ENCODE results near the gene TNNT2. TPM values are rescaled to one million over a fixed set of nuclear protein-coding genes. Genes with fewer than 3 reads are reported as not detected.

TNNT2 gene
- total RNA-seq, 1 donor from 2014 or later: not detected

DNA sequence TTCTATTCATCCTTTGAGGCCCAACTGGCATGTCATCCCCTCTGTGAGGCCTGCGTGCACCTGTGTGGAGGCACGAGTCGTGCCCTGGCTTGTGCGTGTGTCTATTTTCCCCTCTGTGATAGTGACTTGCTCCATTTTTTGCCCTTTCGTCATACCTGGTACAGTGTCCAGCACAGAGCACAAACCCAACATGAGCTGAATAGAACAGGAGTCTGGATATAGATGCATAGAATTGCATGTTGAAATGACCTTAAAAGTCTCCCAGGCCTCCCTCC lies 32.5 kb downstream of the TNNT2 start:
- Mint-ChIP-seq H3K4me1 (peaks cover 4% of the 10 kb centered on the region), H3K27me3 (ENCODE audit: low read depth) (no peaks in the 10 kb centered on the region), H3K36me3 (ENCODE audit: low read depth) (no peaks in the 10 kb centered on the region), H3K27ac (ENCODE audit: unreplicated experiment) (no peak overlapping the region), H3K9me3 (peaks cover 4% of the 10 kb centered on the region), H3K4me3 (no peak overlapping the region)
- DNase-seq (ENCODE audit: low read depth, low spot score): no peak
- TF ChIP-seq, protein P1, sequence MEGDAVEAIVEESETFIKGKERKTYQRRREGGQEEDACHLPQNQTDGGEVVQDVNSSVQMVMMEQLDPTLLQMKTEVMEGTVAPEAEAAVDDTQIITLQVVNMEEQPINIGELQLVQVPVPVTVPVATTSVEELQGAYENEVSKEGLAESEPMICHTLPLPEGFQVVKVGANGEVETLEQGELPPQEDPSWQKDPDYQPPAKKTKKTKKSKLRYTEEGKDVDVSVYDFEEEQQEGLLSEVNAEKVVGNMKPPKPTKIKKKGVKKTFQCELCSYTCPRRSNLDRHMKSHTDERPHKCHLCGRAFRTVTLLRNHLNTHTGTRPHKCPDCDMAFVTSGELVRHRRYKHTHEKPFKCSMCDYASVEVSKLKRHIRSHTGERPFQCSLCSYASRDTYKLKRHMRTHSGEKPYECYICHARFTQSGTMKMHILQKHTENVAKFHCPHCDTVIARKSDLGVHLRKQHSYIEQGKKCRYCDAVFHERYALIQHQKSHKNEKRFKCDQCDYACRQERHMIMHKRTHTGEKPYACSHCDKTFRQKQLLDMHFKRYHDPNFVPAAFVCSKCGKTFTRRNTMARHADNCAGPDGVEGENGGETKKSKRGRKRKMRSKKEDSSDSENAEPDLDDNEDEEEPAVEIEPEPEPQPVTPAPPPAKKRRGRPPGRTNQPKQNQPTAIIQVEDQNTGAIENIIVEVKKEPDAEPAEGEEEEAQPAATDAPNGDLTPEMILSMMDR (conservative IDR thresholded peaks at IDR 0.05): no peak

DNA sequence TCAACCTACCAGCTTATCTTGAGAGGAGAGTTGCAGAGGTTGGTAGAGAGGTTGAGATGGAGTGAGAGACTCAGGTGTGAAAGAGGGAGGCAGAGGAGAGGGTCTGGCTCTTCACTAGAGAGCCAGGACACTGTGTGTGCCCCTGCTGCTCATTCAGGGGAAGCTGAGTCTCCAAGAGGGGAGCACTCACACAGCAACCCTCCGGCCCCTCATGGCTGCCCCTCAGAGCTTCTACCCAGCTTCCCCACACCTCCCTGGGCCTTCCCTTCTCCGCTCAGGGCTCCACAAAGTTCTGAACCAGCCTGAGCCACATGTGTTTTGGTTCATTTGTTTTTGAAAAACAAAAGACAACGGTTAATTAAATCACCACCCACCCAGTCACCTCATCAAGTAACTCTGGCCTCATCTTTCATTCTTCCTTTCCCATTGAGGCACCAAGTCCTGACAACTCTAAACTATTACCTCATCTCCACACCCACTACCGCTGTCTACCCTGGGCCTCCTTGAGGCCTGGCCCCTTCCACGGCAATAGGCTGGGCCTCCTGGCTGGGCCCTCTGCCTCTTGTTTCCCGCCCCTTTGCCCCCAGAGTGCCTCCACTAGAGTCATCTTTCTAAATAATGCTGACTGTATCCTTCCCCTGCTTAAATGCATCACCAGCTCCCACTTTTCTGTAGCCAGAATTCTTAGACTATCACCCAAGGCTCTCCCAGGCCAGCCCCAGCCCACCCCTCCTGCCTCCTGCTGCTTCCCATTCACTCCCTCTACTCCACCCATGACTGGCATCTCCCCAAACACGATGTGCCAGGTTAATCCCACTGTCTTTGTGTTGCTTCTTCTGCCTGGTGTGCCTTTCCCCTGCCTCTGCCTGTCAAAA lies 33.0 kb downstream of the TNNT2 start:
- Mint-ChIP-seq H3K27me3 (ENCODE audit: low read depth) (no peaks in the 10 kb centered on the region), H3K9me3 (peaks cover 4% of the 10 kb centered on the region), H3K4me1 (peaks cover 4% of the 10 kb centered on the region), H3K4me3 (no peak overlapping the region), H3K36me3 (ENCODE audit: low read depth) (no peaks in the 10 kb centered on the region), H3K27ac (ENCODE audit: unreplicated experiment) (no peak overlapping the region)
- TF ChIP-seq, protein P1 (conservative IDR thresholded peaks at IDR 0.05): no peak
- DNase-seq (ENCODE audit: low read depth, low spot score): no peak

DNA sequence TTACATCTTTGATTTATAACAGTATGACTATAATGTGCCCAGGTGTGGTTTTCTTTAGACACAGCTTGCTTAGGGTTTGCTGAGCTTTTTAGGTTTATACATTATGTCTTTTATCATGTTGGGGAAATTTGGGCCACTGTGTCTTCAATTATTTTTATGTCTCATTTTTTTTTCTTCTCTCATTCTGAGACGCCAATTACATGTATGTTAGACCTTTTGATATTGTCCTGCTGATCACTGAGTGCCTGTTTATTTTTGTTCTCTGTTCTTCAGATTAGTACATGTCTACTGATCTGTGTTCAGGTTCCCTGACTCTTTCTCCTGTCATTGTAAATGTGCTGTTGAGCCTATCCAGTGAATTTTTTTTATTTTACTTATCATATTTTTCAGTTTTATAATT lies 36.1 kb downstream of the TNNT2 start:
- H3K36me3 Mint-ChIP-seq (ENCODE audit: low read depth): no peaks in the 10 kb centered on the region

DNA sequence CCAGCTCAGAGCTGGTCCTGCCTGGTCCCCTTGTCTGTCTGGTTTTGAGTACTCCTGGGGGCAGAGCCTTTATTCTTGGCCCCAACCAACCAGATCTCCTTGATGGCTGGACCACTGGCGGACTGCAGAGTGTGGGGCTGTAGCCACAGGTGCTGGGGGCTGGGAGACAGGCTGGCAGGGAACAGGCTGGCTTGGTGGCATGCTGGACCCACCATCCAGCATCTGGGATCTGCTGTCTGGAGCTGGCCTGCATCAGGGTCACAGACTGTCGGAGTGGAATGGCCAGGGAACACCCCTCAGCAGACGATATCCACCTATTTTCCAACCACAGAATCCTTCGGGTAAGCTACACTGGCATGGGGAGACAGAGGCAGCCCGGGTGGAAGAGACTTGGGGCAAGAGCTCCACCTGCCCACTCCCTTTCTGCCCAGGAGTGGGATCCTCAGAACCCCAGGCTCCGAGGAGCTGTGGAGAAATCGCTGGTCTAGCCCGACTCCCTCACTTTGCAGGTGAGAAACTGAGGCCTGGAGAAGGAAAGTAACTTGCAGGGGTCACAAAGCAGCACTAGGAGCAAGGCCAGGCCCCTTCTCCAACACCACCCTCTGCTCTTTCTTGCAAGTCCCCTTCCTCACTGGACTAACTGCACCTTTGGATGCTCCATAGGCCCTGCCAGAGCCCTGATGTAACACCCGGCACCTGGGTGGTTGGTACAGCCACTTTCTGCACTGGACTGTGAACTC lies 40.6 kb downstream of the TNNT2 start:
- peaks cover 4% of the 10 kb centered on the region for H3K9me3 Mint-ChIP-seq
- peaks cover 19% of the 10 kb centered on the region for H3K4me1 Mint-ChIP-seq
- DNase-seq (ENCODE audit: low read depth, low spot score): no peak
- no peak overlapping the region for H3K4me3 Mint-ChIP-seq
- no peaks in the 10 kb centered on the region for H3K27me3 Mint-ChIP-seq (ENCODE audit: low read depth)
- TF ChIP-seq, protein P1 (conservative IDR thresholded peaks at IDR 0.05): no peak
- H3K36me3 Mint-ChIP-seq (ENCODE audit: low read depth): no peaks in the 10 kb centered on the region
- no peak overlapping the region for H3K27ac Mint-ChIP-seq (ENCODE audit: unreplicated experiment)

More for the DNA sequence above, 36.1 kb downstream of the TNNT2 start:
- DNase-seq (ENCODE audit: low read depth, low spot score): no peak
- Mint-ChIP-seq H3K27me3 (ENCODE audit: low read depth) (no peaks in the 10 kb centered on the region), H3K27ac (ENCODE audit: unreplicated experiment) (no peak overlapping the region), H3K4me3 (no peak overlapping the region), H3K9me3 (peaks cover 4% of the 10 kb centered on the region), H3K4me1 (no peaks in the 10 kb centered on the region)
- TF ChIP-seq, protein P1 (conservative IDR thresholded peaks at IDR 0.05): no peak

DNA sequence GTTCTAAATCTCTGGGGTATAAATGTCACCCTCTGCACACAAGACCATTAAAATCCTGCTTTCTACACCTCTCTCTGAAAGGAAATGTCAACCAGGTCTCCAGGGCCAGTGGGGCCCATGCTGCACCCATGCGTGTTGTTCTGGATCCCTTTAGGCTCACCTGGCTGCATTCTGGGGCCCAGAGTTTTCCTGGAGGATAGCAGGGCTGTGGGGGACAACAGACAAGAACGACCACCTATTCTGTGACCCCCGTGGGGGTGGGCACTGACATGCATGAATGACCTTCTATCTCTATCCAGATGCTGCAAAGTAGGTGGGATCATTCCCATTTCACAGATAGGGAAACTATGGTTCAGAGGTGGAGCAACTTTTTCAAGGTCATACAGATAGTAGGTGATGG lies 41.6 kb downstream of the TNNT2 start:
- H3K4me3 Mint-ChIP-seq: no peak overlapping the region
- DNase-seq (ENCODE audit: low read depth, low spot score): no peak
- no peak overlapping the region for H3K27ac Mint-ChIP-seq (ENCODE audit: unreplicated experiment)
- H3K27me3 Mint-ChIP-seq (ENCODE audit: low read depth): no peaks in the 10 kb centered on the region
- H3K9me3 Mint-ChIP-seq: no peaks in the 10 kb centered on the region
- H3K4me1 Mint-ChIP-seq: peaks cover 19% of the 10 kb centered on the region
- H3K36me3 Mint-ChIP-seq (ENCODE audit: low read depth): no peaks in the 10 kb centered on the region
- TF ChIP-seq, protein P1 (conservative IDR thresholded peaks at IDR 0.05): no peak
